Neural cell (in vitro differentiated cells): ENCODE results near the gene AHNAK2. TPM values are rescaled to one million over a fixed set of nuclear protein-coding genes. Genes with fewer than 3 reads are reported as not detected.

Experiments used
- H2AFZ ChIP-seq: fragments of 200-600, 300-800 bp; sonication (generic), shearing (Covaris generic); 2 replicates; pipeline ENCODE4 v1.6.0; 2014; ENCODE audit warnings: low read depth, mild to moderate bottlenecking, antibody characterized with exemption, low read length, moderate library complexity
- H3F3A ChIP-seq: fragments of 200-600 bp; shearing (Covaris generic); 2 replicates; pipeline ENCODE4 v1.6.1; 2016; ENCODE audit warnings: mild to moderate bottlenecking, moderate library complexity, mixed read lengths, antibody characterized with exemption, low read length; ENCODE audit not compliant: insufficient read depth, poor library complexity, severe bottlenecking
- H3K27ac ChIP-seq: fragments of 200-600, 300-800 bp; sonication (generic), shearing (Covaris generic); 2 replicates; pipeline ENCODE4 v1.5.1; 2014; ENCODE audit warnings: mild to moderate bottlenecking, low read length, moderate library complexity
- H3K27me3 ChIP-seq: fragments of 300-800, 200-600 bp; sonication (generic), shearing (Covaris generic); 2 replicates; pipeline ENCODE4 v1.6.0; 2014; ENCODE audit warnings: mild to moderate bottlenecking, low read depth, low read length, moderate library complexity; ENCODE audit not compliant: insufficient read depth
- H3K36me3 ChIP-seq: fragments of 300-800, 200-600 bp; sonication (generic), shearing (Covaris generic); 2 replicates; pipeline ENCODE4 v1.5.1; 2014; ENCODE audit warnings: mild to moderate bottlenecking, antibody characterized with exemption, low read length, moderate library complexity; ENCODE audit not compliant: insufficient read depth
- H3K4me2 ChIP-seq: fragments of 300-800, 200-600 bp; sonication (generic), shearing (Covaris generic); 2 replicates; pipeline ENCODE4 v1.6.0; 2014; ENCODE audit warnings: mild to moderate bottlenecking, low read length
- H3K4me3 ChIP-seq: fragments of 300-800, 200-600 bp; sonication (generic), shearing (Covaris generic); 2 replicates; pipeline ENCODE4 v1.5.1; 2014; ENCODE audit warnings: mild to moderate bottlenecking, low read length, moderate library complexity
- H3K79me2 ChIP-seq: fragments of 200-600 bp; shearing (Covaris generic); replicated peaks from 2 replicates; pipeline ENCODE4 v1.6.0; 2014; ENCODE audit warnings: mild to moderate bottlenecking, low read length, moderate library complexity; ENCODE audit not compliant: insufficient read depth
- H3K9ac ChIP-seq: fragments of 300-800, 200-600 bp; sonication (generic), shearing (Covaris generic); 2 replicates; pipeline ENCODE4 v1.6.1; 2016; ENCODE audit warnings: mild to moderate bottlenecking, low read length, mixed read lengths
- H3K9me2 ChIP-seq: fragments of 200-600 bp; shearing (Covaris generic); 2 replicates; pipeline ENCODE4 v1.6.1; 2016; ENCODE audit warnings: mild to moderate bottlenecking, low read length, mixed read lengths; ENCODE audit not compliant: insufficient read depth
- H3K9me3 ChIP-seq: fragments of 200-600, 300-800 bp; sonication (generic), shearing (Covaris generic); 2 replicates; pipeline ENCODE4 v1.6.1; 2016; ENCODE audit warnings: mild to moderate bottlenecking, mixed run types, low read length, moderate library complexity, mixed read lengths
- H4K20me1 ChIP-seq: fragments of 200-600 bp; shearing (Covaris generic); 2 replicates; pipeline ENCODE4 v1.6.1; 2016; ENCODE audit warnings: mild to moderate bottlenecking, mixed run types; ENCODE audit not compliant: insufficient read depth
- EP300 ChIP-seq: fragments of 450-650 bp; conservative IDR thresholded peaks from 2 replicates; pipeline ENCODE4 v1.6.1; 2014; ENCODE audit warnings: antibody characterized with exemption, mild to moderate bottlenecking, moderate library complexity; ENCODE audit not compliant: poor library complexity, severe bottlenecking
- EZH2 ChIP-seq: fragments of 200-600, 300-800 bp; shearing (Covaris generic), sonication (generic); IDR thresholded peaks from 2 replicates; pipeline ENCODE4 v1.6.1; 2014; ENCODE audit warnings: antibody characterized with exemption, low read length, borderline replicate concordance, mild to moderate bottlenecking; ENCODE audit not compliant: insufficient read depth, poor library complexity, severe bottlenecking
- MXI1 ChIP-seq: fragments of 450-650 bp; conservative IDR thresholded peaks from 2 replicates; pipeline ENCODE4 v1.6.1; 2014; ENCODE audit warnings: antibody characterized with exemption, mild to moderate bottlenecking; ENCODE audit not compliant: poor library complexity, severe bottlenecking
- POLR2AphosphoS5 ChIP-seq: IDR thresholded peaks from 2 replicates; pipeline ENCODE4 v1.6.1; 2012
- RAD21 ChIP-seq: fragments of 450-650 bp; conservative IDR thresholded peaks from 2 replicates; pipeline ENCODE4 v1.6.1; 2014; ENCODE audit warnings: antibody characterized with exemption, mild to moderate bottlenecking, moderate library complexity
- SMC3 ChIP-seq: fragments of 450-650 bp; conservative IDR thresholded peaks from 2 replicates; pipeline ENCODE4 v1.6.1; 2014; ENCODE audit warnings: antibody characterized with exemption, mild to moderate bottlenecking, moderate library complexity; ENCODE audit not compliant: poor library complexity
- TAF1 ChIP-seq: IDR thresholded peaks from 2 replicates; pipeline ENCODE4 v1.6.1; 2012; ENCODE audit warnings: low read depth
- polyA plus RNA-seq: library from polyadenylated mRNA; depleted of rRNA; stranded (reverse); fragments of >200 nt; gene quantifications from 2 replicates; pipeline ENCODE4 v1.2.3, GENCODE V29; 2014
- TF ChIP-seq, protein P1 (sequence below): fragments of 450-650 bp; IDR thresholded peaks from 2 replicates; pipeline ENCODE4 v1.5.1; 2014; ENCODE audit warnings: antibody characterized with exemption, mild to moderate bottlenecking, moderate library complexity; ENCODE audit not compliant: poor library complexity, severe bottlenecking
- TF ChIP-seq, protein P2 (sequence below): IDR thresholded peaks from 2 replicates; pipeline ENCODE4 v1.6.1; 2012; ENCODE audit warnings: borderline replicate concordance

AHNAK2 gene
- polyA plus RNA-seq, 1 donor from 2014 or later = 1.4 TPM

DNA sequence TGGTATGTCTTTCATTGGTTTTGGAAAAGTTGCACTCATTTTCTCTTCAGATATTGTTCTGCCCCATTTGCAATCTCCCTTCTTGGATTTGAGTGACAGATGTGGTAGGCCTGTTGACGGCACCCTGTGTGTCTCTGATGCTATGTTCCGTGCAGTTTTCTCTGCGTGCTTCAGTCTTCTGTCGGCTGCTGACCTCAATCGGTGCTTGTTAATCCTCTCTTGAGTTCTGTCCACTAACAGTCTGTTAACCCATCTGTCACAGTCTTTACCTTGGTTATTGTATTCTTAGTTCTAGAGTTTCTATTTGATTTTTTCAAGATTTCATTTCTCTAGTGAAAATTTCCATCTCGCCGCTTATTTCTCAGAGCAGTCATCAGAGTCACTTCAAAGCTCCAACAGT is 74.2 kb downstream of the AHNAK2 start:
- Histone ChIP-seq H4K20me1 (no peaks in the 10 kb centered on the region), H3K27me3 (no peaks in the 10 kb centered on the region), H3F3A (no peaks in the 10 kb centered on the region), H3K9ac (no peak overlapping the region), H3K36me3 (no peaks in the 10 kb centered on the region), H2AFZ (no peak overlapping the region), H3K9me3 (no peaks in the 10 kb centered on the region), H3K79me2 (no peaks in the 10 kb centered on the region), H3K9me2 (no peaks in the 10 kb centered on the region), H3K27ac (no peak overlapping the region), H3K4me2 (no peak overlapping the region), H3K4me3 (no peak overlapping the region)
- no peak for TF ChIP-seq EZH2
- no peak for TF ChIP-seq RAD21
- TF ChIP-seq EP300 = no peak
- TF ChIP-seq, protein P1, sequence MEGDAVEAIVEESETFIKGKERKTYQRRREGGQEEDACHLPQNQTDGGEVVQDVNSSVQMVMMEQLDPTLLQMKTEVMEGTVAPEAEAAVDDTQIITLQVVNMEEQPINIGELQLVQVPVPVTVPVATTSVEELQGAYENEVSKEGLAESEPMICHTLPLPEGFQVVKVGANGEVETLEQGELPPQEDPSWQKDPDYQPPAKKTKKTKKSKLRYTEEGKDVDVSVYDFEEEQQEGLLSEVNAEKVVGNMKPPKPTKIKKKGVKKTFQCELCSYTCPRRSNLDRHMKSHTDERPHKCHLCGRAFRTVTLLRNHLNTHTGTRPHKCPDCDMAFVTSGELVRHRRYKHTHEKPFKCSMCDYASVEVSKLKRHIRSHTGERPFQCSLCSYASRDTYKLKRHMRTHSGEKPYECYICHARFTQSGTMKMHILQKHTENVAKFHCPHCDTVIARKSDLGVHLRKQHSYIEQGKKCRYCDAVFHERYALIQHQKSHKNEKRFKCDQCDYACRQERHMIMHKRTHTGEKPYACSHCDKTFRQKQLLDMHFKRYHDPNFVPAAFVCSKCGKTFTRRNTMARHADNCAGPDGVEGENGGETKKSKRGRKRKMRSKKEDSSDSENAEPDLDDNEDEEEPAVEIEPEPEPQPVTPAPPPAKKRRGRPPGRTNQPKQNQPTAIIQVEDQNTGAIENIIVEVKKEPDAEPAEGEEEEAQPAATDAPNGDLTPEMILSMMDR = no peak

DNA sequence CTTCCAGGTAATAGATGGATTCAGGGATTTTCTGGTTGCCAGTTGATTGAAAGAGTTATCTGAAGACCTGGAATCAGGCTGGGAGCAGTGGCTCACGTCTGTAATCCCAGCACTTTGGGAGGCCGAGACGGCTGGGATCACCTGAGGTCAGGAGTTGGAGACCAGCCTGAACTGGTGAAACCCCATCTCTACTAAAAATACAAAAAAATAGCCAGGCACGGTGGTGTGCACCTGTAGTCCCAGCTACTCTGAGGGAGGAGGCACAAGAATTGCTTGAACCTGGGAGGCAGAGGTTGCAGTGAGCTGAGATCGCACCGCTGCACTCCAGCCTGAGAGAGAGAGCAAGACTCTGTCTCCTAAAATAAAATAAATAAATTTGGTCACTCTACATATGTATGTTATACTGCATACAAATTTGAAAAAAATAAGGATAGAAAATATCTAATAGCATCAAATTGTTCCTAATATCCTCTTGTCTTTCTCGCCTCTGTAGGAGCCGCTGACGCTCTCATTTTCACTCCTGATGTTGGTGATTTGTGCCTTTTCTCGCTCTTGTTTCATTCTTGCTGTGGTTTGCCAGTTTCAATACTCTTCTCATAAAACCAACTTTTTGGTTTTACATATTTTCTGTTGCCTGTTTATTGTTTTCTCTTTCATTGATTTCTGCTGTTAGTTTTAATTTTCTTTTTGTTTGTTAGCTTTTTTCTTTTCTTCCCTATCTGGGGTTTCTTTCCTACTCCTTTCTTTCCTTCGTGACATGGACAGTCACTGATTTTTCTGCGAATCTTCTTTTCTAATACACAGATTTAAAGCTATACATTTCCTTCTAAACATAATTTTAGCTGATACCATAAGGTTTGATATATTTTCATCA is 77.3 kb downstream of the AHNAK2 start:
- Histone ChIP-seq H2AFZ (no peak overlapping the region), H3K4me2 (no peak overlapping the region), H3K4me3 (no peak overlapping the region), H4K20me1 (no peaks in the 10 kb centered on the region), H3K9me2 (no peaks in the 10 kb centered on the region), H3K27me3 (no peaks in the 10 kb centered on the region), H3K9me3 (no peaks in the 10 kb centered on the region), H3K27ac (no peak overlapping the region), H3K36me3 (no peaks in the 10 kb centered on the region), H3K79me2 (no peaks in the 10 kb centered on the region), H3K9ac (no peak overlapping the region), H3F3A (no peaks in the 10 kb centered on the region)
- TF ChIP-seq SMC3 (no peak), RAD21 (no peak), EZH2 (no peak), EP300 (no peak)
- TF ChIP-seq, protein P2, sequence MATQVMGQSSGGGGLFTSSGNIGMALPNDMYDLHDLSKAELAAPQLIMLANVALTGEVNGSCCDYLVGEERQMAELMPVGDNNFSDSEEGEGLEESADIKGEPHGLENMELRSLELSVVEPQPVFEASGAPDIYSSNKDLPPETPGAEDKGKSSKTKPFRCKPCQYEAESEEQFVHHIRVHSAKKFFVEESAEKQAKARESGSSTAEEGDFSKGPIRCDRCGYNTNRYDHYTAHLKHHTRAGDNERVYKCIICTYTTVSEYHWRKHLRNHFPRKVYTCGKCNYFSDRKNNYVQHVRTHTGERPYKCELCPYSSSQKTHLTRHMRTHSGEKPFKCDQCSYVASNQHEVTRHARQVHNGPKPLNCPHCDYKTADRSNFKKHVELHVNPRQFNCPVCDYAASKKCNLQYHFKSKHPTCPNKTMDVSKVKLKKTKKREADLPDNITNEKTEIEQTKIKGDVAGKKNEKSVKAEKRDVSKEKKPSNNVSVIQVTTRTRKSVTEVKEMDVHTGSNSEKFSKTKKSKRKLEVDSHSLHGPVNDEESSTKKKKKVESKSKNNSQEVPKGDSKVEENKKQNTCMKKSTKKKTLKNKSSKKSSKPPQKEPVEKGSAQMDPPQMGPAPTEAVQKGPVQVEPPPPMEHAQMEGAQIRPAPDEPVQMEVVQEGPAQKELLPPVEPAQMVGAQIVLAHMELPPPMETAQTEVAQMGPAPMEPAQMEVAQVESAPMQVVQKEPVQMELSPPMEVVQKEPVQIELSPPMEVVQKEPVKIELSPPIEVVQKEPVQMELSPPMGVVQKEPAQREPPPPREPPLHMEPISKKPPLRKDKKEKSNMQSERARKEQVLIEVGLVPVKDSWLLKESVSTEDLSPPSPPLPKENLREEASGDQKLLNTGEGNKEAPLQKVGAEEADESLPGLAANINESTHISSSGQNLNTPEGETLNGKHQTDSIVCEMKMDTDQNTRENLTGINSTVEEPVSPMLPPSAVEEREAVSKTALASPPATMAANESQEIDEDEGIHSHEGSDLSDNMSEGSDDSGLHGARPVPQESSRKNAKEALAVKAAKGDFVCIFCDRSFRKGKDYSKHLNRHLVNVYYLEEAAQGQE = no peak

DNA sequence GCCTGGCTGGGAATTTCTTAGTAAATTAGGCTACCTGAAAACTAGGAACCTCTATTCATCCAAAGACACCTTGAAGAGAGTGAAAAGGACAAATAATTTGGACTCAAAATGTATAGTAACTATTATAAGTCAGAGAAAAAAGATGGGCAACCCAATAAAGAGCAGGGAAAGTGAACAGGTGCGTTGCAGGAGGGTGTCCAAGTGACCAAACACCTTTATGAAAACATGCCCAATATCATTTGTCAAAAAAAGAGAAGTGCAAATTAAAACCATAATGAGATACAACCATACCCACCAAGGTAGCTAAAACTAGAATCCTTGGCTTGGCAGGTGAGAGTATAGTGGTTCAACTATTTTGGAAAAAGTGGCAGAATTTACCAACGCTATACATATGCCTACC is 78.4 kb downstream of the AHNAK2 start:
- no peaks in the 10 kb centered on the region for H3F3A ChIP-seq
- no peaks in the 10 kb centered on the region for H3K79me2 ChIP-seq
- H3K4me2 ChIP-seq = no peak overlapping the region
- H3K9ac ChIP-seq = no peak overlapping the region
- no peaks in the 10 kb centered on the region for H3K9me3 ChIP-seq
- H3K4me3 ChIP-seq = no peak overlapping the region
- H3K27ac ChIP-seq = no peak overlapping the region
- H4K20me1 ChIP-seq = no peaks in the 10 kb centered on the region
- no peak overlapping the region for H2AFZ ChIP-seq
- no peaks in the 10 kb centered on the region for H3K27me3 ChIP-seq
- no peaks in the 10 kb centered on the region for H3K36me3 ChIP-seq
- H3K9me2 ChIP-seq = no peaks in the 10 kb centered on the region
- TF ChIP-seq, protein P1 = no peak
- TF ChIP-seq MXI1 = no peak
- no peak for TF ChIP-seq SMC3
- no peak for TF ChIP-seq EP300
- no peak for TF ChIP-seq TAF1
- TF ChIP-seq POLR2AphosphoS5 = no peak
- TF ChIP-seq, protein P2 = no peak
